ENCODE data around the gene RPH3AL.

RPH3AL gene

DNA sequence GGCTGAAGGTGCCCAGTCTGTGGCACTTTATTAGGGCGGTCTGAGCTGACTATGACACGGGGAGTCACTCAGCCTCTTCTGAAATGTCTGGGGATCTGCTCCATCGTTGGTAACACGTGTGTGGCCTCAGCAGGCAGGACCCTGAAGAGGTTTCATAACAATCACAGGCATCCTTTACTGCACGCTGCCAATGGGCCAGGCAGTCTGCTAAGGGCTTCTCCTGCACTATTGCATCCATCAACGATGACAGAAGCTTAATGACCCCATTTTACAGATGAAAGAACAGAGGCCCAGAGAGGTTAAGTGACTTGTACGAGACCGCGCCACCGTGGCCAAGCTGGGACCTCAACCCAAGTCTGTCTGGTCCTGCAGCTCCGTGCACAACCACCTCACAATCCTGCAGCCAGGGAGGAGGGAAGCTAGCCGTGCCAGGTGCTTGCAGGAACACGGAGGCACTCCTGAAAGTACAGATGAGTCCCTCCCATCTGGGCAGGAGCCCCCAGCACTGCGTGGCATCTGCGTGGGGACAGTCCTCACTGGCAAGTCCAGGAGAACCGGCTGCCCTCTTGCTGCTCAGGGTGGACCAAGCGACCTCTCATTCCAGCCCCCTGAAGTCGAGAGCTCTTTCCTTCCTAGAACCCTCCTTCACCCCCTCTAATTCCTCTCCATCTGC lies 40.0 kb downstream of the RPH3AL start:
- TF ChIP-seq GLIS3 (CRISPR knock-in tag; IDR thresholded peaks at IDR 0.05) (no peak), ZNF565 (CRISPR knock-in tag; conservative IDR thresholded peaks at IDR 0.05; ENCODE audit: low read depth) (no peak), ZFP3 (CRISPR knock-in tag; IDR thresholded peaks at IDR 0.05) (no peak), ZFP30 (CRISPR knock-in tag; IDR thresholded peaks at IDR 0.05) (no peak), TOX (CRISPR knock-in tag; IDR thresholded peaks at IDR 0.05; ENCODE audit: borderline replicate concordance) (no peak), PPARA (CRISPR knock-in tag; IDR thresholded peaks at IDR 0.05; ENCODE audit: borderline replicate concordance) (no peak), CREB5 (CRISPR knock-in tag; IDR thresholded peaks at IDR 0.05; ENCODE audit: low read depth) (no peak), ZC3H10 (CRISPR knock-in tag; IDR thresholded peaks at IDR 0.05) (no peak), RARB (CRISPR knock-in tag; IDR thresholded peaks at IDR 0.05) (no peak), OSR1 (CRISPR knock-in tag; IDR thresholded peaks at IDR 0.05) (no peak), ARNTL (CRISPR knock-in tag; IDR thresholded peaks at IDR 0.05; ENCODE audit: borderline replicate concordance, low read depth) (no peak), CSDC2 (CRISPR knock-in tag; IDR thresholded peaks at IDR 0.05) (no peak), BACH2 (CRISPR knock-in tag; IDR thresholded peaks at IDR 0.05; ENCODE audit: borderline replicate concordance) (no peak), ZNF70 (CRISPR knock-in tag; IDR thresholded peaks at IDR 0.05) (no peak)
- TF ChIP-seq, protein P1, sequence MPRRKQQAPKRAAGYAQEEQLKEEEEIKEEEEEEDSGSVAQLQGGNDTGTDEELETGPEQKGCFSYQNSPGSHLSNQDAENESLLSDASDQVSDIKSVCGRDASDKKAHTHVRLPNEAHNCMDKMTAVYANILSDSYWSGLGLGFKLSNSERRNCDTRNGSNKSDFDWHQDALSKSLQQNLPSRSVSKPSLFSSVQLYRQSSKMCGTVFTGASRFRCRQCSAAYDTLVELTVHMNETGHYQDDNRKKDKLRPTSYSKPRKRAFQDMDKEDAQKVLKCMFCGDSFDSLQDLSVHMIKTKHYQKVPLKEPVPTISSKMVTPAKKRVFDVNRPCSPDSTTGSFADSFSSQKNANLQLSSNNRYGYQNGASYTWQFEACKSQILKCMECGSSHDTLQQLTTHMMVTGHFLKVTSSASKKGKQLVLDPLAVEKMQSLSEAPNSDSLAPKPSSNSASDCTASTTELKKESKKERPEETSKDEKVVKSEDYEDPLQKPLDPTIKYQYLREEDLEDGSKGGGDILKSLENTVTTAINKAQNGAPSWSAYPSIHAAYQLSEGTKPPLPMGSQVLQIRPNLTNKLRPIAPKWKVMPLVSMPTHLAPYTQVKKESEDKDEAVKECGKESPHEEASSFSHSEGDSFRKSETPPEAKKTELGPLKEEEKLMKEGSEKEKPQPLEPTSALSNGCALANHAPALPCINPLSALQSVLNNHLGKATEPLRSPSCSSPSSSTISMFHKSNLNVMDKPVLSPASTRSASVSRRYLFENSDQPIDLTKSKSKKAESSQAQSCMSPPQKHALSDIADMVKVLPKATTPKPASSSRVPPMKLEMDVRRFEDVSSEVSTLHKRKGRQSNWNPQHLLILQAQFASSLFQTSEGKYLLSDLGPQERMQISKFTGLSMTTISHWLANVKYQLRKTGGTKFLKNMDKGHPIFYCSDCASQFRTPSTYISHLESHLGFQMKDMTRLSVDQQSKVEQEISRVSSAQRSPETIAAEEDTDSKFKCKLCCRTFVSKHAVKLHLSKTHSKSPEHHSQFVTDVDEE (CRISPR knock-in tag; IDR thresholded peaks at IDR 0.05): no peak
- TF ChIP-seq, protein P2, sequence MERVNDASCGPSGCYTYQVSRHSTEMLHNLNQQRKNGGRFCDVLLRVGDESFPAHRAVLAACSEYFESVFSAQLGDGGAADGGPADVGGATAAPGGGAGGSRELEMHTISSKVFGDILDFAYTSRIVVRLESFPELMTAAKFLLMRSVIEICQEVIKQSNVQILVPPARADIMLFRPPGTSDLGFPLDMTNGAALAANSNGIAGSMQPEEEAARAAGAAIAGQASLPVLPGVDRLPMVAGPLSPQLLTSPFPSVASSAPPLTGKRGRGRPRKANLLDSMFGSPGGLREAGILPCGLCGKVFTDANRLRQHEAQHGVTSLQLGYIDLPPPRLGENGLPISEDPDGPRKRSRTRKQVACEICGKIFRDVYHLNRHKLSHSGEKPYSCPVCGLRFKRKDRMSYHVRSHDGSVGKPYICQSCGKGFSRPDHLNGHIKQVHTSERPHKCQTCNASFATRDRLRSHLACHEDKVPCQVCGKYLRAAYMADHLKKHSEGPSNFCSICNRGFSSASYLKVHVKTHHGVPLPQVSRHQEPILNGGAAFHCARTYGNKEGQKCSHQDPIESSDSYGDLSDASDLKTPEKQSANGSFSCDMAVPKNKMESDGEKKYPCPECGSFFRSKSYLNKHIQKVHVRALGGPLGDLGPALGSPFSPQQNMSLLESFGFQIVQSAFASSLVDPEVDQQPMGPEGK (CRISPR knock-in tag; IDR thresholded peaks at IDR 0.05; ENCODE audit: borderline replicate concordance): no peak
- TF ChIP-seq, protein P3, sequence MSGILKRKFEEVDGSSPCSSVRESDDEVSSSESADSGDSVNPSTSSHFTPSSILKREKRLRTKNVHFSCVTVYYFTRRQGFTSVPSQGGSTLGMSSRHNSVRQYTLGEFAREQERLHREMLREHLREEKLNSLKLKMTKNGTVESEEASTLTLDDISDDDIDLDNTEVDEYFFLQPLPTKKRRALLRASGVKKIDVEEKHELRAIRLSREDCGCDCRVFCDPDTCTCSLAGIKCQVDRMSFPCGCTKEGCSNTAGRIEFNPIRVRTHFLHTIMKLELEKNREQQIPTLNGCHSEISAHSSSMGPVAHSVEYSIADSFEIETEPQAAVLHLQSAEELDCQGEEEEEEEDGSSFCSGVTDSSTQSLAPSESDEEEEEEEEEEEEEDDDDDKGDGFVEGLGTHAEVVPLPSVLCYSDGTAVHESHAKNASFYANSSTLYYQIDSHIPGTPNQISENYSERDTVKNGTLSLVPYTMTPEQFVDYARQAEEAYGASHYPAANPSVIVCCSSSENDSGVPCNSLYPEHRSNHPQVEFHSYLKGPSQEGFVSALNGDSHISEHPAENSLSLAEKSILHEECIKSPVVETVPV (CRISPR knock-in tag; IDR thresholded peaks at IDR 0.05): no peak
- no peak for ATAC-seq

- TF ChIP-seq RARB (CRISPR knock-in tag; IDR thresholded peaks at IDR 0.05) (no peak), ZFP30 (CRISPR knock-in tag; IDR thresholded peaks at IDR 0.05) (no peak), ZNF565 (CRISPR knock-in tag; conservative IDR thresholded peaks at IDR 0.05; ENCODE audit: low read depth) (no peak), ZNF8 (CRISPR knock-in tag; IDR thresholded peaks at IDR 0.05) (no peak), ZFP3 (CRISPR knock-in tag; IDR thresholded peaks at IDR 0.05) (no peak), GLIS3 (CRISPR knock-in tag; IDR thresholded peaks at IDR 0.05) (no peak), SNAI2 (CRISPR knock-in tag; IDR thresholded peaks at IDR 0.05) (no peak), ZC3H10 (CRISPR knock-in tag; IDR thresholded peaks at IDR 0.05) (no peak), OSR1 (CRISPR knock-in tag; IDR thresholded peaks at IDR 0.05) (no peak)
- TF ChIP-seq, protein P4, sequence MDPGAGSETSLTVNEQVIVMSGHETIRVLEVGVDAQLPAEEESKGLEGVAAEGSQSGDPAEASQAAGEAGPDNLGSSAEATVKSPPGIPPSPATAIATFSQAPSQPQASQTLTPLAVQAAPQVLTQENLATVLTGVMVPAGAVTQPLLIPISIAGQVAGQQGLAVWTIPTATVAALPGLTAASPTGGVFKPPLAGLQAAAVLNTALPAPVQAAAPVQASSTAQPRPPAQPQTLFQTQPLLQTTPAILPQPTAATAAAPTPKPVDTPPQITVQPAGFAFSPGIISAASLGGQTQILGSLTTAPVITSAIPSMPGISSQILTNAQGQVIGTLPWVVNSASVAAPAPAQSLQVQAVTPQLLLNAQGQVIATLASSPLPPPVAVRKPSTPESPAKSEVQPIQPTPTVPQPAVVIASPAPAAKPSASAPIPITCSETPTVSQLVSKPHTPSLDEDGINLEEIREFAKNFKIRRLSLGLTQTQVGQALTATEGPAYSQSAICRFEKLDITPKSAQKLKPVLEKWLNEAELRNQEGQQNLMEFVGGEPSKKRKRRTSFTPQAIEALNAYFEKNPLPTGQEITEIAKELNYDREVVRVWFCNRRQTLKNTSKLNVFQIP (CRISPR knock-in tag; IDR thresholded peaks at IDR 0.05; ENCODE audit: borderline replicate concordance, low read depth): no peak
- ATAC-seq: no peak
Observed at GRCh38 chr17:311119-311782, 41.4 kb downstream of the RPH3AL start.
